BJ (cell line): ENCODE measurements around the gene MEMO1. TPM values are rescaled to one million over a fixed set of nuclear protein-coding genes. Genes with fewer than 3 reads are reported as not detected.

ENCODE experiments used
- CTCF ChIA-PET: fragments of 350-600 bp; formaldehyde crosslinking; extraction: SDS; loops from one replicate; lab custom pipeline; 2021; ENCODE audit warnings: antibody characterized with exemption, inconsistent platforms; lab: Yijun Ruan, JAX
- POLR2A ChIA-PET: fragments of 300-600 bp; sonication (Branson Sonifier 250); formaldehyde crosslinking; extraction: SDS; loops from one replicate; lab custom pipeline; 2021; ENCODE audit warnings: antibody characterized with exemption; lab: Charles Lee
- DNase-seq: peaks from one replicate; pipeline ENCODE4 v3.0.0-alpha.2; 2011; ENCODE audit warnings: low read depth
- H3K27me3 ChIP-seq: 2 replicates; pipeline ENCODE4 v1.6.0; 2011; ENCODE audit warnings: low read length; ENCODE audit not compliant: control insufficient read depth, insufficient read depth
- H3K36me3 ChIP-seq: 2 replicates; pipeline ENCODE4 v1.5.1; 2011; ENCODE audit warnings: low read length; ENCODE audit not compliant: control insufficient read depth, insufficient read depth
- H3K4me3 ChIP-seq: 2 replicates; pipeline ENCODE4 v1.5.1; 2011; ENCODE audit warnings: low read depth, mild to moderate bottlenecking, control low read depth, low read length
- CTCF ChIP-seq: IDR thresholded peaks from 2 replicates; pipeline ENCODE4 v1.5.1; 2011; ENCODE audit warnings: low read depth, mild to moderate bottlenecking, control low read depth, inconsistent platforms, low read length, moderate library complexity; ENCODE audit not compliant: insufficient read depth
- polyA plus RNA-seq: library from polyadenylated mRNA; depleted of rRNA; stranded (reverse); fragments of >200 nt; gene quantifications from 2 replicates; pipeline ENCODE4 v1.2.3, GENCODE V29; 2011

The MEMO1 gene
- polyA plus RNA-seq, 1 experiment = 42.0 TPM

- CTCF ChIA-PET = interaction anchor here (0.6 to 1.2 kb wide), 2 partner anchors 8 to 12 kb away, joined by 3 read pairs; no protein-coding TSS in a partner anchor
- DNase-seq = no peak
- POLR2A ChIA-PET = no interaction called here
- no peaks in the 10 kb centered on the region for H3K27me3 ChIP-seq
- no peaks in the 10 kb centered on the region for H3K36me3 ChIP-seq
- TF ChIP-seq CTCF = no peak
- H3K4me3 ChIP-seq = no peak overlapping the region
These were observed 13.2 kb downstream of the MEMO1 start for GRCh38 chr2:31997653-31998052.

- no peak for DNase-seq
- no peak for TF ChIP-seq CTCF
- no peaks in the 10 kb centered on the region for H3K36me3 ChIP-seq
- POLR2A ChIA-PET = no interaction called here
- H3K27me3 ChIP-seq = no peaks in the 10 kb centered on the region
- no peak overlapping the region for H3K4me3 ChIP-seq
- CTCF ChIA-PET = interaction anchor here (0.6 to 1.2 kb wide), 2 partner anchors 7 to 11 kb away, joined by 3 read pairs; no protein-coding TSS in a partner anchor
These were observed 14.1 kb downstream of the MEMO1 start for GRCh38 chr2:31996571-31997150.

- POLR2A ChIA-PET = no interaction called here
- CTCF ChIA-PET = no interaction called here
- DNase-seq = no peak
- H3K27me3 ChIP-seq = no peaks in the 10 kb centered on the region
- no peak overlapping the region for H3K4me3 ChIP-seq
- H3K36me3 ChIP-seq = no peaks in the 10 kb centered on the region
- TF ChIP-seq CTCF = no peak
These were observed 17.9 kb downstream of the MEMO1 start for GRCh38 chr2:31992934-31993333.

- no peak for DNase-seq
- ChIA-PET CTCF (no interaction called here), POLR2A (no interaction called here)
- Histone ChIP-seq H3K4me3 (no peak overlapping the region), H3K27me3 (no peaks in the 10 kb centered on the region), H3K36me3 (no peaks in the 10 kb centered on the region)
- TF ChIP-seq CTCF = no peak
These were observed 18.7 kb downstream of the MEMO1 start for GRCh38 chr2:31992025-31992579.

- DNase-seq = no peak
- no peak overlapping the region for H3K4me3 ChIP-seq
- ChIA-PET CTCF (interaction anchor here (0.5 to 1.7 kb wide), 2 partner anchors 8 to 712 kb away, joined by 3 read pairs; no protein-coding TSS in a partner anchor), POLR2A (no interaction called here)
- H3K27me3 ChIP-seq = no peaks in the 10 kb centered on the region
- TF ChIP-seq CTCF = no peak
- no peaks in the 10 kb centered on the region for H3K36me3 ChIP-seq
These were observed 20.9 kb downstream of the MEMO1 start for GRCh38 chr2:31989946-31990345.
